Right atrium auricular region (tissue), 2 donors: ENCODE data around the gene RNU5B-1. TPM values are rescaled to one million over a fixed set of nuclear protein-coding genes. Genes with fewer than 3 reads are reported as not detected.

Source experiments
- DNase-seq: peaks from one replicate; pipeline ENCODE4 v3.0.0-alpha.2; 2019; ENCODE audit warnings: low spot score
- H3K27ac ChIP-seq, 2 donors: fragments of 200-600 bp; sonication (generic); 1 replicate in 1 of 2; 2 replicates in 1 of 2; pipeline ENCODE4 v1.5.1; 2016 to 2019
- H3K27me3 ChIP-seq, 2 donors: fragments of 200-600 bp; sonication (generic); one replicate each; pipeline versions ENCODE4 v1.5.1 to v1.6.0; 2017 to 2019
- H3K36me3 ChIP-seq: fragments of 200-600 bp; sonication (generic); one replicate; pipeline ENCODE4 v1.5.1; 2016
- H3K4me1 ChIP-seq, 2 donors: fragments of 200-600 bp; sonication (generic); one replicate each; pipeline versions ENCODE4 v1.5.1 to v1.6.0; 2017 to 2019
- H3K4me3 ChIP-seq, 2 donors: fragments of 200-600 bp; sonication (generic); 1 replicate in 1 of 2; 2 replicates in 1 of 2; pipeline ENCODE4 v1.5.1; 2017 to 2019; ENCODE audit warnings: mild to moderate bottlenecking in 1 of 2, moderate library complexity in 1 of 2
- H3K9me3 ChIP-seq, 2 donors: fragments of 200-600 bp; sonication (generic); one replicate each; pipeline ENCODE4 v1.5.1; 2019
- CTCF ChIP-seq, 2 donors: fragments of 200-600 bp; sonication (generic); IDR thresholded peaks; one replicate each; pipeline ENCODE4 v1.5.1; 2019; ENCODE audit warnings: antibody characterized with exemption in 2 of 2
- total RNA-seq, 2 donors: library from RNA; depleted of rRNA; stranded (reverse); fragments of >200 nt; gene quantifications; one replicate each; pipeline ENCODE4 v1.1.0, GENCODE V29; 2016

The RNU5B-1 gene
- total RNA-seq, 2 donors from 2014 or later: not detected

GRCh38 chr15:65290228-65290627 is 14.2 kb upstream of the RNU5B-1 start:
- Histone ChIP-seq H3K4me3 (no peak overlapping the region), H3K27ac (no peak overlapping the region), H3K9me3 (no peaks in the 10 kb centered on the region), H3K4me1 (peaks cover 0 to 14% of the 10 kb centered on the region in 2 donors), H3K36me3 (no peaks in the 10 kb centered on the region), H3K27me3 (no peaks in the 10 kb centered on the region)
- TF ChIP-seq CTCF (IDR thresholded peaks at IDR 0.05): no peak
- no peak for DNase-seq

GRCh38 chr15:65292938-65293518 is 11.4 kb upstream of the RNU5B-1 start:
- no peak for TF ChIP-seq CTCF (IDR thresholded peaks at IDR 0.05)
- no peak overlapping the region for H3K4me3 ChIP-seq

GRCh38 chr15:65298731-65299130 is 5.7 kb upstream of the RNU5B-1 start:
- TF ChIP-seq CTCF (IDR thresholded peaks at IDR 0.05): no peak
- no peak overlapping the region for H3K4me3 ChIP-seq

More at GRCh38 chr15:65292938-65293518, 11.4 kb upstream of the RNU5B-1 start:
- Histone ChIP-seq H3K9me3 (no peaks in the 10 kb centered on the region), H3K27me3 (no peaks in the 10 kb centered on the region), H3K4me1 (peaks cover 0 to 5% of the 10 kb centered on the region in 2 donors), H3K36me3 (no peaks in the 10 kb centered on the region), H3K27ac (no peak overlapping the region)
- DNase-seq: no peak

GRCh38 chr15:65300924-65301441 is 3.5 kb upstream of the RNU5B-1 start:
- no peak for DNase-seq
- Histone ChIP-seq H3K4me1 (peaks cover 0 to 16% of the 10 kb centered on the region in 2 donors), H3K27ac (no peak overlapping the region), H3K27me3 (no peaks in the 10 kb centered on the region), H3K36me3 (no peaks in the 10 kb centered on the region), H3K9me3 (no peaks in the 10 kb centered on the region), H3K4me3 (no peak overlapping the region)
- no peak for TF ChIP-seq CTCF (IDR thresholded peaks at IDR 0.05)

More at GRCh38 chr15:65298731-65299130, 5.7 kb upstream of the RNU5B-1 start:
- no peak for DNase-seq
- no peak overlapping the region for H3K27ac ChIP-seq
- H3K9me3 ChIP-seq: no peaks in the 10 kb centered on the region
- H3K27me3 ChIP-seq: no peaks in the 10 kb centered on the region
- no peaks in the 10 kb centered on the region for H3K36me3 ChIP-seq
- peaks cover 0 to 10% of the 10 kb centered on the region in 2 donors for H3K4me1 ChIP-seq

- no peaks in the 10 kb centered on the region for H3K27me3 ChIP-seq
- TF ChIP-seq CTCF (IDR thresholded peaks at IDR 0.05): no peak
- H3K4me1 ChIP-seq: peaks cover 0 to 12% of the 10 kb centered on the region in 2 donors
- H3K36me3 ChIP-seq: no peaks in the 10 kb centered on the region
- DNase-seq: no peak
- no peaks in the 10 kb centered on the region for H3K9me3 ChIP-seq
- H3K27ac ChIP-seq: no peak overlapping the region
- no peak overlapping the region for H3K4me3 ChIP-seq
These were observed 2.4 kb upstream of the RNU5B-1 start for GRCh38 chr15:65302061-65302460.
